Stimulated activated naive CD8-positive, alpha-beta T cell treated with anti-CD3 and anti-CD28 coated beads, Interleukin-15, amount 100 ng/mL, for 72 hours (primary cell): ENCODE results near the gene HP1BP3.

ENCODE experiments used
- ATAC-seq: fragments of 150-1000 bp; cut with Tn5 transposase; 2 replicates; pipeline ENCODE4 v1.10.0; 2021; ENCODE audit warnings: mild to moderate bottlenecking, moderate library complexity
- DNase-seq, 2 donors: peaks; one replicate each; pipeline ENCODE4 v3.0.0; 2021 to 2022
- H3K27ac Mint-ChIP-seq, 2 donors: one replicate each; pipeline ENCODE4 v1.8.0; 2022; ENCODE audit warnings: mild to moderate bottlenecking in 2 of 2, mixed read lengths in 2 of 2, moderate library complexity in 2 of 2
- H3K27me3 Mint-ChIP-seq: one replicate; pipeline ENCODE4 v1.8.0; 2022; ENCODE audit warnings: mixed read lengths
- H3K4me1 Mint-ChIP-seq: one replicate; pipeline ENCODE4 v1.8.0; 2022; ENCODE audit warnings: mild to moderate bottlenecking, mixed read lengths
- H3K4me3 Mint-ChIP-seq, 2 donors: one replicate each; pipeline ENCODE4 v1.8.0; 2022; ENCODE audit warnings: mild to moderate bottlenecking in 2 of 2, mixed read lengths in 2 of 2, moderate library complexity in 1 of 2
- H3K9me3 Mint-ChIP-seq, 2 donors: one replicate each; pipeline ENCODE4 v1.8.0; 2022; ENCODE audit warnings: mixed read lengths in 2 of 2

The HP1BP3 gene

DNA sequence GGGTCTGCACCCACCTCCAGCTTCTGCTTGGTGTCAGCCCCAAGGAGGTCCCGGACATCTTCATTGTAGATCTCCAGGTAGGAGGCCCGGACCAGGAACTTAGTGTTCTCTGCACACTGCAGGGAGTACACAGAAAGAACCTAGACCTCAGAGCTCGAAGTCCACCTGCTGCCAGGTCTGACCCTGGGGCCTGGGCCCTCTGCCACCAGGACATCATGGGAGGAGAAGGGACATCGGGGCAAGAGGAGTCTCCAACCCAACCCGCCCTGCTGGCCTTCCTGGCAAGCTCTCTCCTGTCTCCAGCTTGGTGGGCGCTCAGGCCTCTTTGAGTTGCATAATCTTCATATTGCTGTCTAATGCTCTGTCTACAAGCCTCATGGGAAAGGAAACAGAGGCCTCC, 73.7 kb downstream of the HP1BP3 start:
- Mint-ChIP-seq H3K4me1 (peaks cover 16% of the 10 kb centered on the region), H3K27ac (no peak overlapping the region), H3K4me3 (no peak overlapping the region), H3K9me3 (no peaks in the 10 kb centered on the region), H3K27me3 (peaks cover 38% of the 10 kb centered on the region)
- no peak for ATAC-seq
- DNase-seq, result no peak

DNA sequence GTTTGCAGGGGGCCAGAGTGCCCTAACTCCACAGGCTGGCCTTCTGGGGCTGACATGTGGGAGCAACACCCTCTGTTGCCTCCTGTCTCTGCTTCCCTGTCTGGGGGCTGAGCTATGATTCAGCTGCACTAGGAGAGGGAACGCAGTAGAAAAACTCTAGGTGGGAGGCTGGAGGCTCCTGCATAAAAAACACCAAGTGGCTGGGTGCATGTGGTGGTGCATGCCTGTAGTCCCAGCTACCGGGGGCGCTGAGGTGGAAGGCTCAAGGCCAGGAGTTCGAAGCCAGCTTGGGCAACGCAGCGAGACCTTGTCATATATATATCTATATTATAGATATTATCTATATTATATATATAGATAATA, 74.9 kb downstream of the HP1BP3 start:
- no peak overlapping the region for H3K27ac Mint-ChIP-seq
- DNase-seq, result no peak
- peaks cover 10% of the 10 kb centered on the region for H3K4me1 Mint-ChIP-seq
- no peaks in the 10 kb centered on the region for H3K9me3 Mint-ChIP-seq
- no peak overlapping the region for H3K4me3 Mint-ChIP-seq
- H3K27me3 Mint-ChIP-seq, result peaks cover 27% of the 10 kb centered on the region
- ATAC-seq, result no peak

DNA sequence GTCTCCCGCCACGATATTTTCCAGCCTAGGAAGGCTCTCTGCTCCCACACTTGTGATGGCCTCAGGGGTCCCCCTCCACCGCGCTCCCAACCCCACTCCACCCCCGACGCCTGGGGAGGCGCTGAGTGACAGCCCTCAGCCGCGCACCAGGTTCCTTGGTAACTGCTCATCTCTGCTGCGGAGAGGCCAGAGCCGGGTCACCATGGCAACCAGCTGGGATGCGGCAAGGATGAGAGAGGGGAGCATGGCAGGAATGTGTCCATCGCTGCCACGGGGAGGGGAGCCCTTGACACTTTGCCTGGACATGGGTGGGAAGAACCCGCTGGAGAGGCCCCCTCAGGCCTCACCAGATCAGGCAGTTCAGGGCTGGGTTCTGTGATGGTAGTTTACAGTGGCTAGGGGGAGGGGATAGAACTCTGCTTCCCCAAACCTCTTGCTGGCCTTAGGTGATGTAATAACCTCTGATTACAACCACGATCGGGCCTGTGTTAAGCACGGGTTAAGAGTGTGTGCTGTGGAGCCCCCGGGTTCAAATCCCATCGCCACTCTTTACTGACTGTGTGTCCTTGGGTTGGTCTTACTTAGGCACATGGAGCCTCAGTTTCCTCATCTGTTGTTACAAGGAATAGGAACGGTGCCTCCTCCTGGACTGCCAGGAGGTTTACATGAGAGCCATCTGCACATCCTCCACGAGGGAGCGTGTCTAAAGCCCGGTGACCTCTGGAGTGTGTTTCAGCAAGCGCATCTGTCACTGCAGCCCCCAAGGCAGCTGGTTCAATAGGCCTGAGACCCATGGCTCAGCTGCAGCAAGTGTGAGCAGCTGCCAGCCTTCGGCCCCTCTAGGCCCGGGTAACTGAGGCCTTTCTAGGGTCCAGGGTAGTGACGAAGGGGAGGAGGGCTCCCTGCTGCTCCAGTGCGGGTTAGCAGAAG, 75.6 kb downstream of the HP1BP3 start:
- peaks cover 6% of the 10 kb centered on the region for H3K4me1 Mint-ChIP-seq
- ATAC-seq (peak; percentile 61), DNase-seq (no peak)
- H3K4me3 Mint-ChIP-seq, result no peak overlapping the region
- no peak overlapping the region for H3K27ac Mint-ChIP-seq
- H3K9me3 Mint-ChIP-seq, result no peaks in the 10 kb centered on the region
- peaks cover 20% of the 10 kb centered on the region for H3K27me3 Mint-ChIP-seq

DNA sequence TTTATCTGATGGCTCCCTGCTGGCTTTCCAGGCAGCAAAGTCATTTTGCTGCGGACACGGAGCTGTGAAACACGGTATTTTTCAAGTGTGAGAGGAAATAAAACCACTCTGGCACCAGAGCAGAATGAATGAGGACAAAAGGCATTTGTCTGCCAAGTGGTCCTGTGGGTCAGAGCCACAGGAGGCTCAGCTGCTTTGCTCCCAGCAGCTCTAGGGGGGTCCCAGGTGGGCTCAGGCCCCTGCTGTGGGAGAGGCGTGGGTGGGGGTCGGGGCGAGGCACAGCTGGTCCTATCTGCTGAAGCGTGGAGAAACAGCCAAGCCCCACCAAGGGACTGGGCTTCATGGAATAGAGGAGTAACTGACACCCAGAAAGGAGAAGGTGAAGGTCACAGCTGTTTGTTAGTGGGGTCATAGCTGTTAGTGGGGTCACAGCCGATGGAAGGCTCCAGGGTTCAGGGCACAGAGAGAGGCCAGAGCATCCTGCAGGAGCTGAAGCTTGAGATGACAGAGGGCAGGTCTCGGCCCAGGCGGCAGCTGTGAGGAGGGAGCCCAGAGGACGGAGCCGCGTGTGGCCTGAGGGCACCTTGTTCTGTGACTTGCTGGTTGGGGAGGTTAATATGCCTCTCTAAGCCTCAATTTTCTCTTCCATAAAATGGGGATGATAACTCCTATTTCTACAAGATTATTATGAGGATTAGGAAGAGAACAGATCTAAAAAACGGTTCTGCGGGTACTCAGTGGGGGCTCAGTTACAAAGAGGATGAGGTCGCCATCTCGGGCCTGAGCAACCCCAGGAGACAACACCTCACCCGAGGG, 76.4 kb downstream of the HP1BP3 start:
- H3K27me3 Mint-ChIP-seq, result peaks cover 11% of the 10 kb centered on the region
- H3K27ac Mint-ChIP-seq, result no peak overlapping the region
- DNase-seq (no peak), ATAC-seq (no peak)
- H3K9me3 Mint-ChIP-seq, result no peaks in the 10 kb centered on the region
- H3K4me3 Mint-ChIP-seq, result no peak overlapping the region
- no peaks in the 10 kb centered on the region for H3K4me1 Mint-ChIP-seq

DNA sequence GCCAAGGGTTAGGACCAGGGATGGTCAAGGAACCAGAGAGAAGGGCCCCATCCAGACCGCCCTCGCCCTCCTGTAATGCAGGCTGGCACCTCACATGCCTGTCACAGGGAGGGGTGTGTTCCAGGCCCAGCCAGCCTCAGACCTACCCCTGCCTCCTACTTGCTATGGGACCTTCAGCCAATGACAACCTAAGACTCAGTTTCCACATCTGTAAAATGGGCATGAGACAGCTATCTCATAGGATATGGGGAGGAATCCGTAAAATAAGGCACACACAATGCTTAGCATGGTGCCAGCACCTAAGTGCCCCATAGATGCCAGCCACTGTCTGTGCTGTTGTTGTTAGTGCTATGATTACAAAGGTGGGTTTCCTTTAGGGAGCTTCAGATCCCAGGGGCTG, 77.2 kb downstream of the HP1BP3 start:
- DNase-seq, result no peak
- ATAC-seq, result no peak
- H3K27ac Mint-ChIP-seq, result no peak overlapping the region

DNA sequence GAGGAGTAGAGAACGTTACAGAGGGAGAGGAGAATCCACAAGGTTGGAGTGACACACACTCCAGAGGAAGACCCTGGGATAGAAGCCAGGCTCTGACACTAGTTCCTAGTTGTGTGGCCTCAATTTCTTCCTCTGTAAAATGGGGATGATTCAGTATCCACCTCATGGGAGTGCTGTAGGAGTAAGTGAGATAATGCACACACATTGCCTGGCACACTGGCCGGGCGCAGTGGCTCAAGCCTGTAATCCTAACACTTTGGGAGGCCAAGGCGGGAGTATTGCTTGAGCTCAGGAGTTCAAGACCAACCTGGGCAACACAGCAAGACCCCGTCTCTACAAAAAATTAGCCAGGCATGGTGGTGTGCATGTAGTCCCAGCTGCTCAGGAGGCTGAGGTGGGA, 78.2 kb downstream of the HP1BP3 start:
- H3K4me1 Mint-ChIP-seq, result no peaks in the 10 kb centered on the region
- no peak for ATAC-seq

More for the DNA sequence above, 77.2 kb downstream of the HP1BP3 start:
- H3K4me1 Mint-ChIP-seq, result no peaks in the 10 kb centered on the region
- H3K27me3 Mint-ChIP-seq, result peaks cover 3% of the 10 kb centered on the region
- H3K4me3 Mint-ChIP-seq, result no peak overlapping the region
- no peaks in the 10 kb centered on the region for H3K9me3 Mint-ChIP-seq

DNA sequence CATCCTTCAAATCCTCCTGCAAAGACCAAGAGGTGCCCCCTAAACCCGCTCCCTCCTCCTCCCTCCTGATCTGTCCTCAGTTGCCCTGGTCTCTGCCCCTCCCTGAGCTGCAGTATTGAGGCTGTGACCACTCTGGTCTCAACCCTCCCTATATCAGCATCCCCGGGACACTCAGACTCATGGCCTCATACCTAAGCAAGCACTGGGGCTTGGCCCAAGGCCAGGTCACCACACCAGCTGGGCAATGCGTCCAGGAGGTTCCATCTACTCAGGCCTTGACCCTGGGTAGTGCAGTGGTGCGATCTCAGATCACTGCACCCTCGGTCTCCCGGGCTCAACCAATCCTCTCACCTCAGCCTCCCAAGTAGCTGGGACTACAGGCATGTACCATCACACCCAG, 79.0 kb downstream of the HP1BP3 start:
- Mint-ChIP-seq H3K9me3 (no peaks in the 10 kb centered on the region), H3K27me3 (no peaks in the 10 kb centered on the region), H3K4me3 (no peak overlapping the region), H3K4me1 (no peaks in the 10 kb centered on the region), H3K27ac (no peak overlapping the region)
- DNase-seq (no peak), ATAC-seq (no peak)

More for the DNA sequence above, 78.2 kb downstream of the HP1BP3 start:
- Mint-ChIP-seq H3K4me3 (no peak overlapping the region), H3K27ac (no peak overlapping the region), H3K9me3 (no peaks in the 10 kb centered on the region), H3K27me3 (no peaks in the 10 kb centered on the region)
- DNase-seq, result no peak

DNA sequence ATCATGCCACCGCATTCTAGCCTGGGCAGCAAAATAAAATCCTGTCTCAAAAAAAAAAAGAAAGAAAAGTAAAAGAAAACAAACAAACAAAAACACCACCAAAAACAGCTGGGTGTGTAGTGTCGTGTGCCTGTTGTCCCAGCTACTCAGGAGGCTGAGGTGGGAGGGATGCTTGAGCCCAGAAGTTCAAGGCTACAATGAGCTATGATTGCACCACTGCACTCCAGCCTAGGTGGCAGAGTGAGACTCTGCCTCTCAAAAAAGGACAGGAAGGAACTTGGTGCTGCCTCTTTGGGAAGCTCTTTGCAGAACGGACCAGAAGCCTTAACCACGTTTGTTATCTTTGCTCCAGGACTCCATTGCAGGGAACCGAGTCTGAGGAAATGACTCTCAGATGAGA, 80.3 kb downstream of the HP1BP3 start:
- ATAC-seq (no peak), DNase-seq (no peak)
- no peaks in the 10 kb centered on the region for H3K27me3 Mint-ChIP-seq
- no peak overlapping the region for H3K4me3 Mint-ChIP-seq
- H3K4me1 Mint-ChIP-seq, result no peaks in the 10 kb centered on the region
- H3K27ac Mint-ChIP-seq, result no peak overlapping the region
- no peaks in the 10 kb centered on the region for H3K9me3 Mint-ChIP-seq

DNA sequence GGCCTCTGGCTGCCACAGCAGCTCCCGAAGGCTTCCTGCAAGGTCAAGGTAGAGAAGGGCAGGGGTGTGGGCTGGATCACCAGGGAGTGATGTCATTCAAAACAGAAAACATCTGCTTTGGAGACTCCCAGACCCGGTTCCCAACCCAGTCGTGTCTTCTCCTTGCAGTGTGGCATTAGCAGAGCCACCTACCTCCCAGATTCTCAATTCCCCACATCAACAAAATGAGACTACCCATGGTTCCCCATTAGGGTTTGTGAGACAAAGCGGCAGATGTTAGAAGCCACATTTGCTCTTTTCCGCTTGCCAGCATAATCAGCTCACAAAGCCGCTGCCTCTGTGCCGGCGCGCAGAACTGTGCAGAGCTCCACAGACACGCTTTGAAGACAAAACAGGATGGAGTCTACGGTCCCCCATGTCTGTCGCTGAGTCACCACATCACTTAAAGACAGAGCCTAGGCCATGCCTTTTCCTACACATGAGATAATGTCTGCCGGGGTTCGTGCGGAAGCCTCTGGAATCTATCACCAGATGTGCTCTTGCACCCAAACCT, 81.8 kb downstream of the HP1BP3 start:
- Mint-ChIP-seq H3K9me3 (no peaks in the 10 kb centered on the region), H3K4me1 (no peaks in the 10 kb centered on the region), H3K27ac (no peak overlapping the region), H3K4me3 (no peak overlapping the region), H3K27me3 (no peaks in the 10 kb centered on the region)
- no peak for ATAC-seq
- DNase-seq, result no peak

DNA sequence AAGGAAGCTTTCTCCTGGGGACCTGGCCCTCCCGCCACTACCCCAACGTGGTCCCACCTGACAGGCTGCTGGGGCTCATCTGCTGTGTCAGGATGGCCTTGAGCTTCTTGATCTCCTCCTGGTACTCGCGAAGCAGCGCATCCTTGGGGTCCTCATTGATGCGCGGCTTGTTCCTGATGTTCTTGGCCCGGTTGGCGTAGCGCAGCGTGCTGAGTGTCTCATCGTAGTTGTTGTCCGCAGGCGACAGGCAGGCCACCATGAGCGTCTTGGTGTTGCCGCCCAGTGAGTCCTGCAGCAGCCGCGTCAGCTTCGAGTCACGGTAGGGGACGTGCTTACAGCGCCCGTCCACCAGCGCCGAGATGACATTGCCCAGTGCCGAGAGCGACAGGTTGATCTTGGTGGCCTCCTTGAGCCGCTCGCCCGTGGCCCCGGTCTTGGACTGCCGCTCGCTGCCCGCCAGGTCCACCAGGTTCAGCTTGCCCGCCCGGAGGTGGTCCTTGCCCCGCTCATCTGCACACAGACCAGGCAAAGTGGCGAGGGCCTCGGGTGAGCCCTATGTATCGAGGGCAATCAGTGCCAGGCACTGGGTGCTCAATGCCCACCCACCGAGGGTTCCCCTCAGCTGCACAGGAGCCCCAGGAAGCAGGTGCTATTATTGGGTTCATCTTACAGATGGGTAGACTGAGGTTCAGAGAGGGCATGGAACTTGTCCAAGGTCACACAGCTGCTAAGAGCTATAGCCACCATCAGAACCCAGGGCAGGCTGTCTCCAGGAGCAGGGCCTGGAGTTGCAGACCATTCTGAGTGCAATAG, 82.5 kb downstream of the HP1BP3 start:
- Mint-ChIP-seq H3K4me1 (no peaks in the 10 kb centered on the region), H3K27me3 (no peaks in the 10 kb centered on the region), H3K9me3 (no peaks in the 10 kb centered on the region), H3K27ac (no peak overlapping the region), H3K4me3 (no peak overlapping the region)
- ATAC-seq, result no peak
- DNase-seq, result no peak

DNA sequence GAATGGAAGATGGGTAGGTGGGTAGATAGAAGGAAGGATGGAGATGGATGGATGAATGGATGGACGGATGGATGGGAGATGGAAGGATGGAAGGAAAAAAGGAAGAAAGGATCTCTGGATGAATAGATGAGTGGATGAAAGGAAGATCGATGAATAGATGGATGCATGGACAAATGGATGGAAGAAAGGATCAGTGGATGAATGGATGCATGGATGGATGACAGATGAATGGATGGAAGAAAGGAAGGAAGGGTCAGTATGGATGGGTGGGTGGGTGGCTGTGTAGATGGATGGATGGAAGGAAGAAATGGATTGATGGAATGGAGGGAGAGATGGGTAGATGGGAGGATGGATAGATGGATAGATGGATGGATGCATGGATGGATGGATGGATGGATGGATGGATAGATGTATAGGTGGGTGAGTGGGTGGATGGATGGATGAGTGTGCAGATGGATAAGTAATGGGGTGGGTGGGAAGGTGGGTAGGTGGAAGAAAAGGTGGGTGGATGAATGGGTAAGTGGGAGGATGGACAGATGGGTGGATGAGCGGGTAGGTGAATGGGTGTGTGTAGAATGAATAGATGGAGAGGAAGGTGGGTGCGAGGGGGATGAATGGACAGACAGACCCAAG, 83.9 kb downstream of the HP1BP3 start:
- Mint-ChIP-seq H3K27me3 (no peaks in the 10 kb centered on the region), H3K9me3 (no peaks in the 10 kb centered on the region), H3K27ac (no peak overlapping the region), H3K4me3 (no peak overlapping the region), H3K4me1 (no peaks in the 10 kb centered on the region)
- DNase-seq (no peak), ATAC-seq (no peak)

DNA sequence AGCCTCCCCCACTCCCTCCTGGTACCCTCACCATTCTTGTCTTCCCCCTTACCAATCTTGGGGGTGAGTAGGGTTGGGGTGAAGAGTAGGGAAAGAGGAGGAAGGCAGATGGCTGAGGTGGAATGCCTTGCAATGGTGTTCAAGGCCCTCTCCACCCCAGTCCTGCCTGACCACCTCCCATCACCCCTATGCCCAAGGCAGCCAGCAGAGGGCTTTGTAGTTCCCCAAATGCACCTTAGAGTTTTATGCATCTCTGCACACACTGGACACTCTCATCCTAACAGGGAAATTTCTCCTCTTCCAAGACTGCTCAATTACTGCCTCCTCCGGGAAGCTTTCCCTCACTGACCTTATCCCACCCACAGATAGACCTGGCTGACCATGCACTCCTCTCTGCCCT, 84.7 kb downstream of the HP1BP3 start:
- no peaks in the 10 kb centered on the region for H3K27me3 Mint-ChIP-seq
- DNase-seq (no peak), ATAC-seq (no peak)
- no peaks in the 10 kb centered on the region for H3K9me3 Mint-ChIP-seq
- no peak overlapping the region for H3K4me3 Mint-ChIP-seq
- H3K4me1 Mint-ChIP-seq, result no peaks in the 10 kb centered on the region
- H3K27ac Mint-ChIP-seq, result no peak overlapping the region

DNA sequence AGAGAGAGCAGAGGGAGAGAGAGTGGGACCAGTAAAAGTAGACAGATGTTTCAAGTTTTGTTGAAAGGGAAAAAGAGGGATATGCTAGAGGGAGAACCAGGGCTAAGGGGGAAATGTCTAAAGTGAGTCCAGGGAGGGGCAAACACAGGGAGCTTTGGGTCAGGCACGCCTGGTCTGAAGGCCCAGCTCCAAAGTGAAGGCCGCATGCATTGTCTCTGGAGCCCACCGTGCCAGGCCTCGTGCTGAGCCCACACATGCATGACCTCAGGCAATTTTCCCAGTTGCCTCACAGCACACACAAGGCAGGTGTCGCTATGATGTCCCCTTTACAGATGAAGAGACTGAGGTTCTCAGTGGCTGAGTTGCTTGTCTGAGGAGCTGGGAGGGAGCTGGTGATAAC, 85.3 kb downstream of the HP1BP3 start:
- Mint-ChIP-seq H3K27me3 (no peaks in the 10 kb centered on the region), H3K4me1 (peaks cover 3% of the 10 kb centered on the region), H3K27ac (no peak overlapping the region), H3K9me3 (no peaks in the 10 kb centered on the region), H3K4me3 (no peak overlapping the region)
- no peak for DNase-seq
- ATAC-seq, result no peak

DNA sequence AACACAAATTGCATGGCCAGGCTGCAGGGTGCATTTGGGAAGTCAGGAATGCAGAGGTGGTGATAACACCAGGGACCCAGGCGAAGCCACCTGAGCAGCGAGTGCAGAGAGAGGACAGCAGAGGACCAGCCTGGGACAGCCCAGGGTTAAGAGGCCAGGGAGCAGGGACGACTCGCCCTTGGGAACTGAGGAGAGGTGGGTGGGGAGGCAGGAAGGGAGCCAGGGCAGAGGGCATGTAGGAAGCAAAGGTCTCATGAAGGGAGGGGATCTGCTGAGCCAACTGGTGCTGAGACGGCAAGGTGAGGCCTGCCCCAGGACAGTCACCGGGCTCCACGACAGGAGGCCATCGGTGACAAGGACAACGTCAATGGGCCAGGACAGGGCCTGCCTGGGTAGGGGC, 85.7 kb downstream of the HP1BP3 start:
- ATAC-seq, result no peak
- DNase-seq, result no peak
- peaks cover 7% of the 10 kb centered on the region for H3K4me1 Mint-ChIP-seq
- no peaks in the 10 kb centered on the region for H3K27me3 Mint-ChIP-seq
- no peak overlapping the region for H3K4me3 Mint-ChIP-seq
- no peak overlapping the region for H3K27ac Mint-ChIP-seq
- no peaks in the 10 kb centered on the region for H3K9me3 Mint-ChIP-seq

DNA sequence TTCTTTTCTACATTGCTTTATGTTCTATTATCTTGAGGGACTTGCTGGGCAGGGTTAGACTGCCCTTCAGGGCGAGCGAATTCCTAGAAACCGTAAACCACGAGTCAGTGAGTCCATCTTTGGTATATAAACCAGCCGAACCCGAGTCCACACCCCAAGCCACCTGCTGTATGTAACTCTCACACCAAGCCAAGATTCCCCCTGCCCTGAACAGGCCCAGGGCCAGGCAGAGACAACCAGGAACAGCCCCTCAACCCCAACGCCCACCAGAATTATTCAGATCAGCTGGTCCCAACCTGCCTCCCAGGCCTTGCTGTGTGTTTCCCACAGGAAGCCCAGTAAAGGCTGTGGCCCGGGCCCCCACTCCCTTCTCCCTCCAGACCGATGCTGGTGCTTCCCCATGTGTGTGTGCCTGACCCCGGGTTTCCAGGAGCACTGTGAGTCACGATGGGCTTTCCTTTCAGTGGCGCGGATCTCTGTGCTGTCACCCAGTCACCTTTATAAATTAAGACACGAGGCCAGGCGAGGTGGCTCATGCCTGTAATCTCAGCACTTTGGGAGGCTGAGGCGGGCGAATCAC, 86.4 kb downstream of the HP1BP3 start:
- Mint-ChIP-seq H3K27me3 (peaks cover 7% of the 10 kb centered on the region), H3K4me3 (no peak overlapping the region), H3K4me1 (peaks cover 12% of the 10 kb centered on the region), H3K27ac (peak overlapping the region in 1 of 2 donors; percentile 21), H3K9me3 (no peaks in the 10 kb centered on the region)
- ATAC-seq, result no peak
- no peak for DNase-seq
